Stimulated activated CD4-positive, alpha-beta T cell treated with anti-CD3 and anti-CD28 coated beads, Interleukin-15, amount 100 ng/mL, for 48 hours (primary cell): Measurements from ENCODE around the gene HAUS8.

Experiments
- DNase-seq, 2 donors: peaks; one replicate each; pipeline ENCODE4 v3.0.0-alpha.2; 2020; ENCODE audit warnings: low read depth in 2 of 2

The HAUS8 gene

GRCh38 chr19:17075864-17076542 is 751 bp upstream of the HAUS8 start:
- DNase-seq: peak; percentile 23 to 26

DNA sequence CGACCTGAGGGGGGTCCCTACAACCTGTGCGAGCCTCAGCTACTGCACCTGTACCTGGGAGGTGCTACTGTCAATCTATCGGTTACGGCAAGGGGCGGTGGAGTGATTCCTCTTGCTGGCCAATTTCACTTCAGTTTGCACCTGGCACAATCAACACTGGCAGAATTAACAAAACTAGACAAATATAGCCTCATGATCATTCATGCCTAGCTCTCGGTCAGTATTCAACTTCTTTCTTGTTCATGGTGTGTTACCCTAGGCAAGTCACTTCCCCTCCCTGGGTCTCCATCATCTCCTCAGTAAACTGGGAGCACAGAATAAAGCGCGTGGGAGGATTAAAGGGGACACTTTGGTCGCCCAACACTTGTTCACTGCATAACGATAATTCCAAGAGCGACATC is 618 bp downstream of the HAUS8 start:
- DNase-seq: no peak

DNA sequence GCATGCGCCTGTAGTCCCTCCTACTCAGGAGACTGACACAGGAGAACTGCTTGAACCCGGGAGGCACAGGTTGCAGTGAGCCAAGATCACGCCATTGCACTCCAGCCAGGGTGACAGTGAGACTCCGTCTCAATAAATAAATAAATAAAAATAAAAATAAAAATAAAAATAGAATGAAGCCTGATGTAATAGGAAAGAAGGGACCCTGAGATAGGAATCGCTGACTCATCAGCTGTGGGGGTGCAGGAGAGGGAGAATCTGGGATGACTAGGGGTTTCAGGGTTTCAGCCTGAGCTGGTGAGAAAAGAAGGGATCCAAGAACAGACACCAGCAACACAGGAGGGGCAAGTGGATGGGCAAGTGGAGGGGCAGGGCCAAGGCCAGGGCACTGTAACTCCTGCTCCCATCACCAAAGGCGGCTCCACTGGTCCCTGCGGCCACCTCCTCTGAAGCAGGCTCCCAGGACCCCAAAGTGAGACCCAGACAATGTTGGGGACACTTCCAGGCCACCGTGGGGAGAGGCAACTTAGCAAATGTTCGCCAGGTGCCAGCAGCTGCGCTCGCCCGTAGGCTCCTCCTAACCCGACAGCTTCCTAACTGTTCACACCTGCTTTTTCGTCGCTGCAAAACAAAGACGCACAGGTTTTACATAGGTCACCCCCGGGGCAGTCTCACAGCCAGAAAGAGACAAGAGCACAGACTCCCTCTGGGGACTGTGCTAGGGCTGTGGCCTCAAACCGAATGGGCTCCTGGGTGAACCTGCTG is 1.2 kb downstream of the HAUS8 start:
- no peak for DNase-seq

GRCh38 chr19:17070912-17071311 is 4.3 kb downstream of the HAUS8 start:
- DNase-seq: no peak

DNA sequence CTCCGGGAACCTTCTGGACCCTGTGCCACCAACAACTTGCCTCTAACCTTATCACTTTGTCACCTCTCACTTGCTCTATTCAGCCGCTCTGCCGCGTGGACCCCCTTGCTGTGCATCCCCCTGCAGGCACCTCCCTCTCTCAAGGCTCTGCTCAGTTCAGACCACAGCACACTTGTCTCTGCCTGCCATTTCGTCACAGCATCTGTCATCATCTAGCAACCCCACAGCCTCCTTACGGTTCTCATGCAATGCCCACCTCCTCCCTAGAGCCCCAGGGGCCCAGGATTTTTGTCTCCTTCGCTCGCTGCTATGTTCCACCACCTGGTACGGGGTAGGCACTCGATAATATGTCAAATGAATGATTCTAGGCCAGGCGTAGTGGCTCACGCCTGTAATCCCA is 4.8 kb downstream of the HAUS8 start:
- no peak for DNase-seq

DNA sequence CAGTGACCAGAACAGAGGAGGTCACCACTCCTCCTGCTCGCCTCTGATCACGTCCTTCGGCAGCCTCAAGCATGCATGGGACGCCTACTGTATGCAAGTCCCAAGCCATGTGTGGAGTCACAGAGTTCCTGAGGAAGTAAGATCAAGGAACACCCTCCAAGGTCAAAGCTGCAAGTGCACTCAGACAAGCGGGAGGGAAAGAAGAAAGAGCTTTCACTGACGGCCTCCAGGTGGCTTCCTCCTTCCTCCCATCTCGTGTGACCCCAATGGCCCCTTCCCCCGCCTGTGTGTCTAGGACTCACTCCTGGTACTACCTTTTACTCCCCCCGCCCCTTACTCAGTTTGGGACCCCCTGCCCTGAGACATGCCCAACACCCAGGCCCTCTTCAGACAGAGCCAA is 6.1 kb downstream of the HAUS8 start:
- DNase-seq: no peak

DNA sequence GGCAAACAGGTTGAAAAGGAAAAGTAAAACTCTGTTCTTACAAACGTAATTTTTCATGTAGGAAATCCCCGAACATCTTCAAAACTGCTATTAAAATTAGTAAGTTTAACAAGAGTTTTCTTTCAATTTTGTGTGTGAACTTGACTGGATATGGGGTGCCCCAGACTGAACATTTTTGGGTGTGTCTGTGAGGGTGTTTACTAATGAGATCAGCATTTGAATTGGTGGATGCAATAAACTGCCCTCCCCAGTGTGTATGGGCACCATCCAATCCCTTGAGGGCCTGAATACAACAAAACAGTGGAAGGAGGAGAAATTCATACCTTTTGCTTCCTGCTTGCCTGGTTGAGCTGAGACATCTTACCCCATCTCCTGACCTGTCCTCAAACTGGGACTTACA is 11.8 kb downstream of the HAUS8 start:
- no peak for DNase-seq

DNA sequence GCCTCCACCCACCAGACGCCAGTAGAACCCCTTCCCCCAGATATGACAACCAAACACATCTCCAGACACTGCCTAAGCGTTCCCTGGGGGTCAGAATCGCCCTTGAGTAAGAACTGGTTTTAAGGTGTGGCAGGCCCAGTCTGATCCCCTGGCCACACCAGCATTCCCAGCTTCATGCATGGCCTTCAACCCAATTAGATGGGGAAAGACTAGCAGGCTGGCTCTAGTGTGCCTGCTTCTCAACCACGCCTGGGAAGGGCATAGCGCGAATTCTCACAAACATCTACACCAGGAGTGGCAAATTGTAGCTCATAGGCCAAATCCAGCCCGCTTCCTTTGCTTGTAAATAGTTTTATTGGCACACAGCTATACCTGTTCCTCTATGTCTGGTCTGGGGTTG is 13.6 kb downstream of the HAUS8 start:
- no peak for DNase-seq

GRCh38 chr19:17061205-17061604 is 14.0 kb downstream of the HAUS8 start:
- DNase-seq: no peak

- DNase-seq: no peak
Observed at GRCh38 chr19:17060802-17061201, 14.4 kb downstream of the HAUS8 start.

DNA sequence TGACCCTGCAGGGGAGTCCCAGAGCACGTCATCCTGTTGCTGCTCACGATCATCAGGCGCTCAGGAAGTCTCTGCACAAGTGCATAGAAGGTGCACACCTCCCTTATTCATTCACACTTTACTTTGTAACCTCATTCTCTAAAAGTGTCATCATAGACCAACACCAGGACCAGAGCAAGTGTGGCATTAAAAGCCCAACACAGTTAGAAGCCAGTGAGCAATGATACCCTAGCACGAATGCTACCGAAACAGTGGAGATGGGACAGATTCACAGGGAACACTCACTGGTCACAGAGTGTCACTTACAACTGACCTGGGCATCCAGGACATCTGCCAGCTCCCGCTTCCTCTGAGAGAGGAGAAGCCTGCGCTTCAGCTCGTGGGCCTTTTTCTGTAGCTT is 17.0 kb downstream of the HAUS8 start:
- DNase-seq: no peak

GRCh38 chr19:17055636-17056035 is 19.6 kb downstream of the HAUS8 start:
- DNase-seq: no peak

DNA sequence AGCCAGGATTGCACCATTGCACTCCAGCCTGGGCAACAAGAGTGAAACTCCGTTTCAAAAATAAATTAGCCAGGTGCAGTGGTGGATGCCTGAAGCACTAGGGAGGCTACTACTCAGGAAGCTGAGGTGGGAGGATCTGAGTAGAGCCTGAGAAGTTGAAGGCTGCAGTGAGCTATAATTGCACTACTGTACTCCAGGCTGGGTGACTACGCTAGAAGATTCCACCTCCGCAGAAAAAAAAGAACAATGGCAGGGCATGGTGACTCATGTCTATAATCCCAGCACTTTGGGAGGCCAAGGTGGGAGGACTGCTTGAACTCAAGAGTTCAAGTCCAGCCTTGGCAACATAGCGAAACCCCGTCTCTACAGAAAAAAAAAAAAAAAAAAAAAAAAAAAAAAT is 20.5 kb downstream of the HAUS8 start:
- DNase-seq: no peak

GRCh38 chr19:17052439-17052838 is 22.8 kb downstream of the HAUS8 start:
- DNase-seq: no peak

DNA sequence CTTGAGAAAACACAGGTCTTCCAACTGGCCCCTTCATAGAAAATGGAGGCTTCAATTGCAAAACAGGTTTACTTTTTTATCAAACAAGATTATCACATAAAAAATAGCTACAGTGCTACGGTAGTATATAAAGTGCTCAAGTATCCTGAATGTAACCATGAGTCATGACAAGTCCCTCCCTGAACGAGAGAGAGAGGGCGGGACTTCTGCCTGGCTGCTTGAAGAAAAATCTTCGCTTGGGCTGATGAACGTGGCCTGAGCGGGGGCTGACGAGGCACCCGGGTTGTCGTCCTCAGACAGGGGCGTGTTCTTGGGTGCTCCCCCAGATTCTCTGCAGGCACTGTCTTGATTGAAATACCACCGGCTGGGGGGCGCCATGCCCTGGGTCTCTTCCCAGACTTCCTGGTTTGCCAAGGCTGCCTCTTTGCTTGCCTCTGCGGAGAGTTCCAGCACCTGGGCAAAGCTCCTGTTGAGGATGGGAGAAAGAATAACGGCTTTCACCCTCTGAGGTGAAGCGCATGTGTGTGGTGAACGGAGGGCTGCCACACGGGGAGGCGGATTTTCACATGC is 25.5 kb downstream of the HAUS8 start:
- no peak for DNase-seq

DNA sequence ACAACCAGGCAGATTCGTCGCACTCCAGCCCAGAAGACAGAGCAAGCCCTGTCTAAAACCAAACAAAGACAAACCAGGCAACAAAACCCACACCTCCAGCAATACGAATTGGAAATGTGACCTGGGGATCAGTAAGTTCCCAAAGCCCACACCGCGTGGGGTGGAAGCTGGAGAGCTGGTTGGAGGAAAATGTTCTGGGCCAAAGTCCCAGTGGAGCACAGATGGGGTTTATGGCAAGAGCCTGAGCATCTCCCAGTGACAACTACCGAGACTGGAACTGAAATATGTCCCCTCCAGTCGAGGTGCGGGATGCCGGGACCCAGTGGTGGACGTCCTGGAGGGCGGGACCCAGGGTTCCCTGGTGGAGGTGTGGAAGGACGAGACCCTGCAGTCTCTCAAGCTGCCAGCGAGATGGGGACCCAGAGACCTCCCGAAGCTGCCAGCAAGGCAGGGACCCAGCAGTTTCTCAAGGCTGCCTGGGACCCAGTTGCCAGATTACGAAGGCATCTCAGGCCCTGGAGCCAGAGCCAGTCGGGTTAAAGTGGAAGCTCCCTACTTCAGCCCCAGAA is 26.3 kb downstream of the HAUS8 start:
- no peak for DNase-seq

- DNase-seq: no peak
Observed at GRCh38 chr19:17045907-17046502, 29.2 kb downstream of the HAUS8 start.

DNA sequence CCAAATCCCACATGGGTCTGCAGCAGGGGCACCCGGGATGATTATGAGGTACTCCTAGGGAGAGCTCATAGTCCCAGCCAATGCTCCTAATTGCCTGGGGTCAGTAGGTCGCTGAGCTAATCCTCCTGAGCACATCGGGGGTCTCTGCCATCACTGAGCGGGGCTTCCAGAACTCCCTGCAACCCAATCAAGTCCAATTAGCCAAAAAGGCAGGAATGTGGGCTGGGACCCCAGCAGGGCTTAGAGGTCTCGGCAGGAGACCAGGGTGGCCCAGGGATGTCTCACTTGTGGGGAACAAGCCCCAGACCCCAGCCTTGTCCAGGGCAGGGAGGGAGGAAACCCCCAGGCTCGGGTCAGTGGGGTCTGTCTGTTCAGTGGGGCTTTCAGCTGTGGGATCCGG is 31.5 kb downstream of the HAUS8 start:
- DNase-seq: no peak

DNA sequence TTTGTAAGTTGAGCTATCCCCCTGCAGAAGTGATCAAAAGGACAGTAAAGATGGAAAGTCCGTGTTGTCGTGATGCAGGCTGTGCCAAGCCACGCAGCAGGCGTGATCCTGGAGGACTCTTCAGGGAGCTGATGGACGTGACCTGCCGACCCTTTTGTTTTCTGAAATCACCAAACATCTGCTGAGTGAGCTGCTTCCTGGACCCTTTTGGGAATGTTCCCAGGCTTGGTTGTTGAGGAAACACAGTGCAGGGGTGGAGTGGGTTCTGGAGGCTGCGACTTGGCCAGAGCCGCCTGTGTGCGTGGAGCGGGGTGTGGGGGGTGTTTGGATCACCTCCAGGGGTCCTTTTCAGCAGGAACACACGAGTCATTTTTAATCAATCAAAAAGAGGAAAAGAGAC is 33.3 kb downstream of the HAUS8 start:
- no peak for DNase-seq

DNA sequence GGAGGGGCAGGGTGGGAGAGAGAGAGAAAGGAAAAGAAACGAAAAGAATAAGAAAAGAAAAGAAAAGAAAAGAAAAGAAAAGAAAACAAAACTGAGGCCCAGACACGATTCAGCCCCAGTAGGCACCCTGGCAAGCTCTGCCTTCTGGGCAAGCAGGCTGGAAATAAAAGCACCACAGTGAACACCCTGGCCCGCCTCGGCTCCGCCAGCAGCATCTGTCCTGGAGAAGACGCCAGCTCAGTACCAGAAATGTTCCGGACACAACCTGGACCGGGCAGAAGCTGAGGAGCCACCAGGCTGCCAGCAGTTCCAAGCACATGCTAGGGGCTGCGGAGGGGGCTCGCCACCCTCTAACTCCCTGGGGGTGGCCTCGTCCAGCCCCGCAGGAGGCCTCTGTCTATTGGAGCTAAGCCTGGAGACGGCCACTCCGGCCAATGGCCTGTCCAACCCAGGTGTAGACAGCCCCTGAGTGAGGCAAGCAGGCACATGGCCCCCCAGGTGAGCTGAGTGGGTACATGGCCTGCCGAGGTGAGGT is 37.2 kb downstream of the HAUS8 start:
- DNase-seq: no peak

DNA sequence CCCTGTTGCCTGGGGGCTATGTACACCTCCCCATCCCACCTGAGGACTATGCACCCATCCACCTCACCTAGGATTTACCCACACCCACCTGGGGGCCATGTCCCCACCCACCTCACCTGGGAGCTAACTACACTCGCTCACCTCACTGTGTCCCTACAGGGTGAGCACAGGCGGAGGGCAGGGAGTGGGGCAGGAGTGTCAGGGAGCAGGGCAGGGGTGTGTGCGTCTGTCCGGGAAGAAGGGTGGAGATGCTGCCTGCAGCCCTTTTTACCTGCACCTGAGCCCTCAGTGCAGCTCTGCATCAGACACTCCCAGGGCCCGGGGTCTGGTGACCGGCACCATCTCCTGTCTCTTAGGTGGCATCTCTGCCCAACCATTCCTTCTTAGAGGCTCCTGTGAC is 38.1 kb downstream of the HAUS8 start:
- no peak for DNase-seq

DNA sequence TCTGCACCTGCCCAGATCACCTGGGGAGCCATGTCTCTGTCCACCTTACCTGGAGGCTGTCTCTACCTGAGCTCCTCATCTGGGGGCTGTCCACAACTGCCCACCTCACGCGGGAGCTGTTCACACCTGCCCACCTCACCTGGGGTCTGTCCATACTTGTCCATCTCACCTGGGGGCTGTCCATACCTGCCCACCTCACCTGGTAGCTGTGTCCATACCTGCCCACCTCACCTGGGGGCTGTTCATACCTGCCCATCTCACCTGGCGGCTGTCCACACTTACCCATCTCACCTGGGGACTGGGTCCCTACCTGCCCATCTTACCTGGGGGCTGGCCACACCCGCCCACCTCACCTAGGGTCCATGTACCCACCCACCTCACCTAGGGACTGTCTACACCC is 38.6 kb downstream of the HAUS8 start:
- no peak for DNase-seq
